Trophoblast cell (in vitro differentiated cells and primary cell): ENCODE results near the gene FAM209B.

ENCODE experiments used
- DNase-seq, 2 donors: peaks; one replicate each; pipeline ENCODE4 v3.0.0-alpha.2; 2016
- H2AFZ ChIP-seq: 2 replicates; pipeline ENCODE4 v1.6.1; 2013; ENCODE audit warnings: low read length, moderate library complexity, mild to moderate bottlenecking; ENCODE audit not compliant: insufficient read depth, poor library complexity
- H2AK5ac ChIP-seq: 2 replicates; pipeline ENCODE4 v1.6.1; 2013; ENCODE audit warnings: mild to moderate bottlenecking, low read length
- H2BK120ac ChIP-seq: 2 replicates; pipeline ENCODE4 v1.6.1; 2013; ENCODE audit warnings: low read length, mild to moderate bottlenecking, moderate library complexity; ENCODE audit not compliant: insufficient read depth, poor library complexity
- H2BK12ac ChIP-seq: 2 replicates; pipeline ENCODE4 v1.6.1; 2013; ENCODE audit warnings: mild to moderate bottlenecking, low read length, moderate library complexity
- H2BK5ac ChIP-seq: 2 replicates; pipeline ENCODE4 v1.6.1; 2013; ENCODE audit warnings: low read length, low read depth, moderate library complexity, mild to moderate bottlenecking; ENCODE audit not compliant: poor library complexity
- H3K14ac ChIP-seq: 2 replicates; pipeline ENCODE4 v1.6.1; 2013; ENCODE audit warnings: mild to moderate bottlenecking, low read length
- H3K18ac ChIP-seq: 2 replicates; pipeline ENCODE4 v1.6.1; 2013; ENCODE audit warnings: mild to moderate bottlenecking, low read length
- H3K23ac ChIP-seq: 2 replicates; pipeline ENCODE4 v1.6.1; 2013; ENCODE audit warnings: low read length
- H3K27ac ChIP-seq: 2 replicates; pipeline ENCODE4 v1.5.1; 2013; ENCODE audit warnings: low read depth, mild to moderate bottlenecking, inconsistent platforms, low read length, moderate library complexity
- H3K27me3 ChIP-seq: 2 replicates; pipeline ENCODE4 v1.6.1; 2013; ENCODE audit warnings: inconsistent platforms, mild to moderate bottlenecking, low read length, moderate library complexity; ENCODE audit not compliant: insufficient read depth
- H3K36me3 ChIP-seq, 2 experiments: 1 replicate in 1 of 2; 2 replicates in 1 of 2; pipeline ENCODE4 v1.6.1; 2013; ENCODE audit warnings: low read length in 2 of 2, mild to moderate bottlenecking in 2 of 2, moderate library complexity in 1 of 2; ENCODE audit not compliant: insufficient read depth in 2 of 2, control insufficient read depth in 1 of 2
- H3K4ac ChIP-seq: 2 replicates; pipeline ENCODE4 v1.6.1; 2013; ENCODE audit warnings: low read depth, mild to moderate bottlenecking, low read length, moderate library complexity
- H3K4me1 ChIP-seq, 2 experiments: 1 replicate in 1 of 2; 2 replicates in 1 of 2; pipeline ENCODE4 v1.6.1; 2013; ENCODE audit warnings: low read length in 2 of 2, mild to moderate bottlenecking in 2 of 2, moderate library complexity in 1 of 2; ENCODE audit not compliant: insufficient read depth in 2 of 2, control insufficient read depth in 1 of 2
- H3K4me2 ChIP-seq: 2 replicates; pipeline ENCODE4 v1.6.1; 2013; ENCODE audit warnings: inconsistent platforms, mild to moderate bottlenecking, low read length, moderate library complexity
- H3K4me3 ChIP-seq: 2 replicates; pipeline ENCODE4 v1.5.1; 2013; ENCODE audit warnings: mild to moderate bottlenecking, low read depth, low read length, inconsistent platforms
- H3K79me1 ChIP-seq: one replicate; pipeline ENCODE4 v1.6.1; 2013; ENCODE audit warnings: low read length
- H3K79me2 ChIP-seq: 2 replicates; pipeline ENCODE4 v1.6.1; 2013; ENCODE audit warnings: low read length, mild to moderate bottlenecking; ENCODE audit not compliant: control insufficient read depth, insufficient read depth, poor library complexity
- H3K9ac ChIP-seq: 2 replicates; pipeline ENCODE4 v1.6.1; 2013; ENCODE audit warnings: mild to moderate bottlenecking, low read length
- H3K9me3 ChIP-seq: 2 replicates; pipeline ENCODE4 v1.6.1; 2013; ENCODE audit warnings: low read depth, mild to moderate bottlenecking, control low read depth, inconsistent platforms, low read length; ENCODE audit not compliant: insufficient read depth
- H4K12ac ChIP-seq: 2 replicates; pipeline ENCODE4 v1.6.1; 2013; ENCODE audit warnings: low read depth, mild to moderate bottlenecking, low read length, moderate library complexity
- H4K8ac ChIP-seq: 2 replicates; pipeline ENCODE4 v1.6.1; 2013; ENCODE audit warnings: low read depth, mild to moderate bottlenecking, low read length, moderate library complexity
- H4K91ac ChIP-seq: one replicate; pipeline ENCODE4 v1.6.1; 2013; ENCODE audit warnings: low read depth, mild to moderate bottlenecking, low read length, moderate library complexity
- WGBS: extraction: QIAGEN DNeasy Blood & Tissue Kit; methylation state at CpG from one replicate; pipeline ENCODE4 v1.1.7; 2013; ENCODE audit warnings: missing lambda C conversion rate; ENCODE audit not compliant: insufficient read length, insufficient coverage; ENCODE audit errors: extremely low coverage; 5-methylcytosine and 5-hydroxymethylcytosine counted together

FAM209B gene

DNA sequence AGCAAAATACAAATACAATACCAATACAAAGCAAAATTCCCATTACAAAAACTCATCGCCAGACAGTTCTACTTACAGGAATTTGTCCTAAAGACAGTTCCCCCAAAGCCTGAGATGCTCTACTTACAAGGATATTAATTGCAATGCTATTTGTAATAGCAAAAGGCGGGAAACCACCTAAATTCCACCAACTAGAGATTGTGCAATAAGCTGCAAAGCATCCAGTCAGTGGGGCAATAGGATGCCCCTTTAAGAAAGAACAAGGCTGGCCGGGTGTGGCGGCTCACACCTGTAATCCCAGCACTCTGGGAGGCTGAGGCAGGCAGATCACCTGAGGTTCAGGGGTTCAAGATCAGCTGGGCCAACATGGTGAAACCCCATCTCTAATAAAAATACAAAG, 39.1 kb downstream of the FAM209B start:
- no peak overlapping the region for H2AFZ ChIP-seq
- no peak overlapping the region for H3K27ac ChIP-seq
- WGBS = no CpG with 5 or more reads among the region's 4 CpGs
- no peak overlapping the region for H3K18ac ChIP-seq
- H2BK120ac ChIP-seq = no peak overlapping the region
- H3K9me3 ChIP-seq = no peaks in the 10 kb centered on the region
- no peak overlapping the region for H2AK5ac ChIP-seq
- H3K27me3 ChIP-seq = no peaks in the 10 kb centered on the region
- no peaks in the 10 kb centered on the region for H3K4me1 ChIP-seq
- H3K79me1 ChIP-seq = no peaks in the 10 kb centered on the region
- H2BK5ac ChIP-seq = no peak overlapping the region
- H3K79me2 ChIP-seq = no peaks in the 10 kb centered on the region
- no peak overlapping the region for H3K4ac ChIP-seq
- H3K9ac ChIP-seq = no peak overlapping the region
- no peaks in the 10 kb centered on the region for H3K36me3 ChIP-seq
- H3K4me2 ChIP-seq = no peak overlapping the region
- H3K4me3 ChIP-seq = no peak overlapping the region
- no peak overlapping the region for H4K91ac ChIP-seq
- H4K12ac ChIP-seq = no peak overlapping the region
- H2BK12ac ChIP-seq = no peak overlapping the region
- peak in 1 of 2 donors; percentile 50 for DNase-seq
- no peak overlapping the region for H3K23ac ChIP-seq
- H3K14ac ChIP-seq = no peak overlapping the region
- no peak overlapping the region for H4K8ac ChIP-seq

DNA sequence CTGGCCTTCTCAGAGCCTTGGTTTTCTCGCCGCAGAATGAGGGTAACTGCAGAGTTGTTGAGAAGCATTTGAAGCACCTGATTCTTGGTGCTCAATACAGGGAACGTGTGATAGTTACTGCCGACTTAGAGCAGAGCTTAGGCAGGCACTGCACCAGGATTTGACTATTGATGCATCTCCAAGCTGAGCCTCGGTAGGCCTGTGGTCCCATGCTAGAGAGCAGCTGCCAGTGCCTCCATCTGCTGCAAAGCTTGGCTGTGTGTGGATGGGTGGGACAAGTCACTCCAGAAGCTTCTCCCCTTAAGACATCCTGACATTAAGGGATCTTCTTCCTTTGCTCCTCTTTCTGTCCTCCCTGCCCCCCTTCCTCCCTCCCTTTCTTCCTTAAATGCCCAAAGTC, 40.9 kb downstream of the FAM209B start:
- WGBS = no CpG with 5 or more reads among the region's 5 CpGs
- H3K9ac ChIP-seq = no peak overlapping the region

GRCh38 chr20:56574531-56575142, 41.6 kb downstream of the FAM209B start:
- H3K79me1 ChIP-seq = peaks cover 3% of the 10 kb centered on the region
- H3K14ac ChIP-seq = peak overlapping the region; percentile 5
- DNase-seq = no peak
- H3K27me3 ChIP-seq = no peaks in the 10 kb centered on the region
- no peak overlapping the region for H2AFZ ChIP-seq
- no peaks in the 10 kb centered on the region for H3K79me2 ChIP-seq
- no peak overlapping the region for H4K8ac ChIP-seq
- H4K12ac ChIP-seq = no peak overlapping the region
- H3K4me2 ChIP-seq = no peak overlapping the region
- no peak overlapping the region for H2AK5ac ChIP-seq
- H2BK120ac ChIP-seq = peak overlapping the region; percentile 24
- H4K91ac ChIP-seq = peak overlapping the region; percentile 56
- H3K9ac ChIP-seq = no peak overlapping the region
- no peaks in the 10 kb centered on the region for H3K36me3 ChIP-seq
- H3K27ac ChIP-seq = no peak overlapping the region
- no peak overlapping the region for H3K4ac ChIP-seq
- no peak overlapping the region for H3K4me3 ChIP-seq
- no peak overlapping the region for H3K18ac ChIP-seq
- H3K23ac ChIP-seq = no peak overlapping the region
- no peak overlapping the region for H2BK12ac ChIP-seq
- H3K4me1 ChIP-seq = peaks cover 7% of the 10 kb centered on the region in 2 experiments
- no CpG with 5 or more reads among the region's 10 CpGs for WGBS
- no peaks in the 10 kb centered on the region for H3K9me3 ChIP-seq
- no peak overlapping the region for H2BK5ac ChIP-seq

More for the DNA sequence above, 40.9 kb downstream of the FAM209B start:
- Histone ChIP-seq H3K27ac (no peak overlapping the region), H4K12ac (no peak overlapping the region), H3K36me3 (no peaks in the 10 kb centered on the region), H2BK120ac (no peak overlapping the region), H3K4me3 (no peak overlapping the region), H4K8ac (no peak overlapping the region), H3K79me2 (no peaks in the 10 kb centered on the region), H3K79me1 (no peaks in the 10 kb centered on the region), H3K27me3 (no peaks in the 10 kb centered on the region), H2BK12ac (no peak overlapping the region), H3K14ac (no peak overlapping the region), H3K4ac (no peak overlapping the region), H2AK5ac (no peak overlapping the region), H2BK5ac (no peak overlapping the region), H3K18ac (no peak overlapping the region), H4K91ac (no peak overlapping the region), H3K4me1 (peaks cover under 1 to 1% of the 10 kb centered on the region in 2 experiments), H3K4me2 (no peak overlapping the region), H3K23ac (no peak overlapping the region), H2AFZ (no peak overlapping the region), H3K9me3 (no peaks in the 10 kb centered on the region)
- no peak for DNase-seq

GRCh38 chr20:56575157-56575556, 42.1 kb downstream of the FAM209B start:
- Histone ChIP-seq H3K4me3 (no peak overlapping the region), H4K91ac (peak overlapping the region; percentile 56), H2BK120ac (no peak overlapping the region), H3K18ac (no peak overlapping the region), H3K4ac (no peak overlapping the region), H3K9me3 (no peaks in the 10 kb centered on the region), H3K4me2 (no peak overlapping the region), H2BK12ac (peak overlapping the region; percentile 1), H4K12ac (no peak overlapping the region), H3K4me1 (peaks cover 8 to 11% of the 10 kb centered on the region in 2 experiments), H3K27ac (no peak overlapping the region), H2AK5ac (no peak overlapping the region), H4K8ac (no peak overlapping the region), H2BK5ac (no peak overlapping the region), H3K79me2 (peaks cover 2% of the 10 kb centered on the region), H3K79me1 (peaks cover 5% of the 10 kb centered on the region), H3K23ac (no peak overlapping the region), H3K36me3 (no peaks in the 10 kb centered on the region), H3K9ac (no peak overlapping the region), H3K14ac (peak overlapping the region; percentile 1), H3K27me3 (no peaks in the 10 kb centered on the region), H2AFZ (no peak overlapping the region)
- DNase-seq = no peak
- WGBS = no CpG with 5 or more reads among the region's 9 CpGs
